SK-N-SH treated with all-trans-retinoic acid at 6 μM for 48 hours (cell line): ENCODE results near the gene F7.

Experiments used
- ATAC-seq: fragments of 200-7000 bp; cut with Tn5 transposase; 3 replicates; pipeline ENCODE4 v1.9.1; 2020; ENCODE audit warnings: mild to moderate bottlenecking, moderate library complexity
- ARNTL ChIP-seq: fragments of 450-650 bp; formaldehyde crosslinking; IDR thresholded peaks from 2 replicates; pipeline ENCODE4 v1.5.0; 2020; ENCODE audit warnings: low read depth, mild to moderate bottlenecking, moderate library complexity, borderline replicate concordance
- CSDC2 ChIP-seq: fragments of 250-450 bp; sonication (Bioruptor Pico); IDR thresholded peaks from 2 replicates; pipeline ENCODE4 v1.5.0; 2020; ENCODE audit warnings: mild to moderate bottlenecking, moderate library complexity
- ESRRG ChIP-seq: fragments of 250-450 bp; sonication (Bioruptor Pico); IDR thresholded peaks from 2 replicates; pipeline ENCODE4 v1.6.1; 2021; ENCODE audit warnings: mild to moderate bottlenecking
- GLIS3 ChIP-seq: fragments of 250-450 bp; sonication (Bioruptor Pico); IDR thresholded peaks from 2 replicates; pipeline ENCODE4 v1.5.0; 2020; ENCODE audit warnings: mild to moderate bottlenecking, moderate library complexity
- ISL1 ChIP-seq: fragments of 250-450 bp; sonication (Bioruptor Pico); IDR thresholded peaks from 2 replicates; pipeline ENCODE4 v2.1.2; 2022; ENCODE audit warnings: mild to moderate bottlenecking, moderate library complexity
- OSR1 ChIP-seq: fragments of 250-450 bp; sonication (Bioruptor Pico); IDR thresholded peaks from 2 replicates; pipeline ENCODE4 v1.8.0; 2022; ENCODE audit warnings: moderate library complexity, mild to moderate bottlenecking, inconsistent platforms
- PPARA ChIP-seq: fragments of 250-450 bp; sonication (Bioruptor Pico); IDR thresholded peaks from 2 replicates; pipeline ENCODE4 v1.5.0; 2020; ENCODE audit warnings: mild to moderate bottlenecking, borderline replicate concordance
- RARB ChIP-seq: fragments of 250-450 bp; sonication (Bioruptor Pico); IDR thresholded peaks from 2 replicates; pipeline ENCODE4 v1.8.0; 2021; ENCODE audit warnings: mild to moderate bottlenecking, moderate library complexity
- SNAI2 ChIP-seq: fragments of 250-450 bp; sonication (Bioruptor Pico); IDR thresholded peaks from 2 replicates; pipeline ENCODE4 v1.5.0; 2020; ENCODE audit warnings: mild to moderate bottlenecking, moderate library complexity
- TCF4 ChIP-seq: fragments of 250-450 bp; sonication (Bioruptor Pico); IDR thresholded peaks from 2 replicates; pipeline ENCODE4 v1.8.0; 2021; ENCODE audit warnings: mild to moderate bottlenecking, moderate library complexity, borderline replicate concordance
- TOX ChIP-seq: fragments of 250-450 bp; sonication (Bioruptor Pico); IDR thresholded peaks from 2 replicates; pipeline ENCODE4 v1.8.0; 2021; ENCODE audit warnings: mild to moderate bottlenecking, moderate library complexity, borderline replicate concordance
- TSHZ2 ChIP-seq: fragments of 250-450 bp; sonication (Bioruptor Pico); IDR thresholded peaks from 2 replicates; pipeline ENCODE4 v1.5.0; 2020; ENCODE audit warnings: mild to moderate bottlenecking, moderate library complexity
- ZFP3 ChIP-seq: fragments of 250-450 bp; sonication (Bioruptor Pico); IDR thresholded peaks from 2 replicates; pipeline ENCODE4 v1.5.0; 2020; ENCODE audit warnings: mild to moderate bottlenecking, moderate library complexity
- ZFP30 ChIP-seq: fragments of 450-650 bp; formaldehyde crosslinking; IDR thresholded peaks from 2 replicates; pipeline ENCODE4 v1.5.0; 2022; ENCODE audit warnings: mild to moderate bottlenecking, moderate library complexity
- ZNF565 ChIP-seq: fragments of 450-650 bp; formaldehyde crosslinking; conservative IDR thresholded peaks from 2 replicates; pipeline ENCODE4 v1.5.0; 2020; ENCODE audit warnings: low read depth, mild to moderate bottlenecking, moderate library complexity
- ZNF70 ChIP-seq: fragments of 450-650 bp; formaldehyde crosslinking; IDR thresholded peaks from 2 replicates; pipeline ENCODE4 v1.5.0; 2020; ENCODE audit warnings: mild to moderate bottlenecking, moderate library complexity
- ZNF8 ChIP-seq: fragments of 450-650 bp; formaldehyde crosslinking; IDR thresholded peaks from 2 replicates; pipeline ENCODE4 v1.5.0; 2020; ENCODE audit warnings: mild to moderate bottlenecking, moderate library complexity
- TF ChIP-seq, protein P1 (sequence below): fragments of 250-450 bp; sonication (Bioruptor Pico); IDR thresholded peaks from 2 replicates; pipeline ENCODE4 v1.5.1; 2021; ENCODE audit warnings: mild to moderate bottlenecking, moderate library complexity
- TF ChIP-seq, protein P2 (sequence below): fragments of 250-450 bp; sonication (Bioruptor Pico); IDR thresholded peaks from 2 replicates; pipeline ENCODE4 v1.8.0; 2021; ENCODE audit warnings: low read depth, mild to moderate bottlenecking, moderate library complexity, borderline replicate concordance
- TF ChIP-seq, protein P3 (sequence below): fragments of 250-450 bp; sonication (Bioruptor Pico); IDR thresholded peaks from 2 replicates; pipeline ENCODE4 v1.5.1; 2020; ENCODE audit warnings: low read depth, mild to moderate bottlenecking, moderate library complexity

Gene F7

GRCh38 chr13:113064534-113065405, 40.8 kb upstream of the F7 start:
- no peak for ATAC-seq
- TF ChIP-seq ISL1 (CRISPR knock-in tag) (no peak), ESRRG (no peak), TOX (CRISPR knock-in tag) (no peak), GLIS3 (CRISPR knock-in tag) (no peak), TCF4 (no peak), ZNF70 (CRISPR knock-in tag) (no peak)
- TF ChIP-seq, protein P1, sequence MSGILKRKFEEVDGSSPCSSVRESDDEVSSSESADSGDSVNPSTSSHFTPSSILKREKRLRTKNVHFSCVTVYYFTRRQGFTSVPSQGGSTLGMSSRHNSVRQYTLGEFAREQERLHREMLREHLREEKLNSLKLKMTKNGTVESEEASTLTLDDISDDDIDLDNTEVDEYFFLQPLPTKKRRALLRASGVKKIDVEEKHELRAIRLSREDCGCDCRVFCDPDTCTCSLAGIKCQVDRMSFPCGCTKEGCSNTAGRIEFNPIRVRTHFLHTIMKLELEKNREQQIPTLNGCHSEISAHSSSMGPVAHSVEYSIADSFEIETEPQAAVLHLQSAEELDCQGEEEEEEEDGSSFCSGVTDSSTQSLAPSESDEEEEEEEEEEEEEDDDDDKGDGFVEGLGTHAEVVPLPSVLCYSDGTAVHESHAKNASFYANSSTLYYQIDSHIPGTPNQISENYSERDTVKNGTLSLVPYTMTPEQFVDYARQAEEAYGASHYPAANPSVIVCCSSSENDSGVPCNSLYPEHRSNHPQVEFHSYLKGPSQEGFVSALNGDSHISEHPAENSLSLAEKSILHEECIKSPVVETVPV (CRISPR knock-in tag) = no peak

DNA sequence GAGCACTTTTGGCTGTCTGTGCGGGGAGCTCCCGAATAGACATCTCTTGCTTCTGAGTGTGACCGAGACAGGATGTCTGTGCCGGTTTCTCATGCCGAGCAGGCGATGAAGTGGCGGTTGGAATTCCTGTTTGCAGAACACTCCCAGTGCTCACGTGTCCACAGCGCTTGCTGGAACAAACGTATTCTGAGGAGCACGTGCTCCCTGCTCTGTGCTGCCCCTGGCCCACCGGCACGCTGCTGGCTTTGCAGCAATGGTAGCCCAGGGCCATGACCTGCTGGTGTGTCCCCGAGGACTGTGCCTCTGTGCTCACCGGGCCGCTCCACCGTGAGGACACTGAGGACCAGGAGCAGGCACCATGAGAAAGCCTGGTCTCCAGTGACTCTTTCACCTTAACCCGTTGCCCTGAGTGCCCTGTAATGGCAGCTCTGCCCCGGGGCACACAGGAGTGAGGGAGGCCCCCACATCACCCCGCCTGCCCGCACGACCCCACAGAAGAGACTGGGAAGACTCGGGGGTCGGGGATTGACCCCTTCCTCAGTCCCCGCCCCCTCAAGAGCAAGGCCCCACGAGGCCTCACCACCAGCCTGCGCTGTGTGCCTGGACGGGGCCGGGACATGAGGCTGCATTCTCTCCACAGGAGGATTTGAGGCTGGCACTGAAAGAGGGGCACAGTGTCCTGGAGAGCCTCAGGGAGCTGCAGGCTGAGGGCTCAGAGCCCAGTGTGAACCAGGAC, 40.0 kb upstream of the F7 start:
- ATAC-seq = no peak
- TF ChIP-seq ISL1 (CRISPR knock-in tag) = no peak
- no peak for TF ChIP-seq ZNF565 (CRISPR knock-in tag)
- TF ChIP-seq CSDC2 (CRISPR knock-in tag) = no peak
- no peak for TF ChIP-seq ZNF8
- TF ChIP-seq, protein P2, sequence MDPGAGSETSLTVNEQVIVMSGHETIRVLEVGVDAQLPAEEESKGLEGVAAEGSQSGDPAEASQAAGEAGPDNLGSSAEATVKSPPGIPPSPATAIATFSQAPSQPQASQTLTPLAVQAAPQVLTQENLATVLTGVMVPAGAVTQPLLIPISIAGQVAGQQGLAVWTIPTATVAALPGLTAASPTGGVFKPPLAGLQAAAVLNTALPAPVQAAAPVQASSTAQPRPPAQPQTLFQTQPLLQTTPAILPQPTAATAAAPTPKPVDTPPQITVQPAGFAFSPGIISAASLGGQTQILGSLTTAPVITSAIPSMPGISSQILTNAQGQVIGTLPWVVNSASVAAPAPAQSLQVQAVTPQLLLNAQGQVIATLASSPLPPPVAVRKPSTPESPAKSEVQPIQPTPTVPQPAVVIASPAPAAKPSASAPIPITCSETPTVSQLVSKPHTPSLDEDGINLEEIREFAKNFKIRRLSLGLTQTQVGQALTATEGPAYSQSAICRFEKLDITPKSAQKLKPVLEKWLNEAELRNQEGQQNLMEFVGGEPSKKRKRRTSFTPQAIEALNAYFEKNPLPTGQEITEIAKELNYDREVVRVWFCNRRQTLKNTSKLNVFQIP = no peak
- TF ChIP-seq, protein P1 (CRISPR knock-in tag) = no peak
- TF ChIP-seq OSR1 = no peak
- TF ChIP-seq ZFP30 = no peak
- no peak for TF ChIP-seq ZFP3 (CRISPR knock-in tag)
- TF ChIP-seq, protein P3, sequence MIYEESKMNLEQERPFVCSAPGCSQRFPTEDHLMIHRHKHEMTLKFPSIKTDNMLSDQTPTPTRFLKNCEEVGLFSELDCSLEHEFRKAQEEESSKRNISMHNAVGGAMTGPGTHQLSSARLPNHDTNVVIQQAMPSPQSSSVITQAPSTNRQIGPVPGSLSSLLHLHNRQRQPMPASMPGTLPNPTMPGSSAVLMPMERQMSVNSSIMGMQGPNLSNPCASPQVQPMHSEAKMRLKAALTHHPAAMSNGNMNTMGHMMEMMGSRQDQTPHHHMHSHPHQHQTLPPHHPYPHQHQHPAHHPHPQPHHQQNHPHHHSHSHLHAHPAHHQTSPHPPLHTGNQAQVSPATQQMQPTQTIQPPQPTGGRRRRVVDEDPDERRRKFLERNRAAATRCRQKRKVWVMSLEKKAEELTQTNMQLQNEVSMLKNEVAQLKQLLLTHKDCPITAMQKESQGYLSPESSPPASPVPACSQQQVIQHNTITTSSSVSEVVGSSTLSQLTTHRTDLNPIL (CRISPR knock-in tag) = no peak
- no peak for TF ChIP-seq TCF4
- no peak for TF ChIP-seq PPARA
- no peak for TF ChIP-seq TSHZ2
- no peak for TF ChIP-seq ESRRG
- TF ChIP-seq GLIS3 (CRISPR knock-in tag) = no peak
- TF ChIP-seq, all 23 proteins: peak for 0

DNA sequence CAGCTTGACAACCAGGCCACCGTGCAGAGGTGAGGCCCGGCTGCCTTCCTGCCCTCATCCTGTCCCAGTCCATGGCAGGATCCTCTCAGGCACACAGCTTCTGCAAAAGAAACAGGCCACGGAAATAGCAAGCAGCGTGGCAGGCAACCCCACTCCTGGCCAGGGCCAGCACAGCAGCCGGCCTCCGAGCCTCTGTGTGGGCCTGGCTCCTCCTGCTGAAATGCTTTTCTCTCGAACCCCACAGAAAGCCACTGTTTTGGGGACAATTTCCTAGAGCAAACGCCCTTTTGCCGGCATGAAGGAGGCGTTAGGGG, 39.5 kb upstream of the F7 start:
- no peak for ATAC-seq
- no peak for TF ChIP-seq SNAI2 (CRISPR knock-in tag)
- TF ChIP-seq, protein P2 = no peak
- TF ChIP-seq ARNTL (CRISPR knock-in tag) = no peak
- TF ChIP-seq GLIS3 (CRISPR knock-in tag) = no peak
- no peak for TF ChIP-seq TCF4
- TF ChIP-seq PPARA = no peak
- no peak for TF ChIP-seq ZNF70 (CRISPR knock-in tag)
- TF ChIP-seq TSHZ2 = no peak
- TF ChIP-seq, protein P3 (CRISPR knock-in tag) = no peak
- TF ChIP-seq RARB (CRISPR knock-in tag) = no peak
- no peak for TF ChIP-seq ZFP30
